Kidney (tissue), 14 donors: Measurements from ENCODE around the gene PIKFYVE. TPM values are rescaled to one million over a fixed set of nuclear protein-coding genes. Genes with fewer than 3 reads are reported as not detected.

Source experiments
- DNase-seq, 5 donors: peaks; one replicate each; pipeline ENCODE4 v3.0.0-alpha.2; 2013 to 2020
- FAIRE-seq: peaks from 2 replicates; lab custom pipeline; 2012; peaks lifted over from hg19 to GRCh38; lab: Jason Lieb, UNC
- H3K27ac ChIP-seq, 2 donors: one replicate each; pipeline ENCODE4 v1.7.0; 2013; ENCODE audit warnings: low read depth in 2 of 2, low read length in 2 of 2, inconsistent platforms in 1 of 2
- H3K27me3 ChIP-seq: one replicate; pipeline ENCODE4 v1.7.1; 2013; ENCODE audit warnings: low read length, inconsistent platforms; ENCODE audit not compliant: control insufficient read depth, insufficient read depth
- H3K36me3 ChIP-seq, 3 donors: one replicate each; pipeline versions ENCODE4 v1.7.0 to v1.7.1; 2013; ENCODE audit warnings: low read length in 3 of 3, control low read depth in 1 of 3, inconsistent platforms in 1 of 3; ENCODE audit not compliant: insufficient read depth in 3 of 3, control insufficient read depth in 2 of 3
- H3K4me1 ChIP-seq, 3 donors: one replicate each; pipeline versions ENCODE4 v1.7.0 to v1.7.1; 2013; ENCODE audit warnings: low read length in 3 of 3, inconsistent platforms in 1 of 3, low read depth in 1 of 3; ENCODE audit not compliant: control insufficient read depth in 2 of 3, insufficient read depth in 2 of 3
- H3K4me3 ChIP-seq, 3 donors: one replicate each; pipeline versions ENCODE4 v1.7.0 to v1.8.1; 2013; ENCODE audit warnings: low read length in 3 of 3, control low read depth in 1 of 3, inconsistent platforms in 1 of 3
- H3K9ac ChIP-seq, 3 donors: one replicate each; pipeline versions ENCODE4 v1.7.0 to v1.7.1; 2013; ENCODE audit warnings: low read length in 3 of 3, control low read depth in 1 of 3, inconsistent platforms in 1 of 3
- H3K9me3 ChIP-seq, 3 donors: one replicate each; pipeline versions ENCODE4 v1.7.0 to v1.7.1; 2013; ENCODE audit warnings: low read length in 3 of 3, control low read depth in 1 of 3, inconsistent platforms in 1 of 3; ENCODE audit not compliant: control insufficient read depth in 2 of 3, insufficient read depth in 1 of 3
- intact Hi-C: fragments of 100-400 bp; cut with DNase I; formaldehyde crosslinking; loops from one replicate; pipeline ENCODE4 v1.11.1; 2022
- polyA plus RNA-seq: library from polyadenylated mRNA; stranded (reverse); fragments of 350-450 nt; fragmentation: Illumina TruSeq; extraction: RNeasy Lipid Tissue Mini Kit (QIAGEN cat#74804); gene quantifications from one replicate; pipeline ENCODE4 v1.2.3, GENCODE V29; 2014; ENCODE audit warnings: low read depth, low replicate concordance; ENCODE audit not compliant: insufficient read depth
- total RNA-seq: library from RNA; stranded (reverse); fragmentation: NEBNext Ultra II Directional; extraction: Animal tissue kit (Norgen Biotek cat#: 25700); gene quantifications from one replicate; pipeline ENCODE4 v1.2.1, GENCODE V29; 2021
- TF ChIP-seq, protein P1 (sequence below): IDR thresholded peaks from 3 replicates; pipeline ENCODE4 v1.5.1; 2012; ENCODE audit warnings: mild to moderate bottlenecking, moderate library complexity, borderline replicate concordance; ENCODE audit not compliant: insufficient read depth; ENCODE audit errors: extremely low read depth
- donor health status: control.
- donor health status: control.
- donor health status: control.
- donor health status: control.
- donor health status: control.
- donor health status: DM: yes; HTN: yes; CAD: no.
- donor health status: Normal renal cell carcinoma (clear cell type).

Gene PIKFYVE
- total and polyA plus RNA-seq, 2 donors from 2014 or later, result 3.4 to 31.5 TPM

DNA sequence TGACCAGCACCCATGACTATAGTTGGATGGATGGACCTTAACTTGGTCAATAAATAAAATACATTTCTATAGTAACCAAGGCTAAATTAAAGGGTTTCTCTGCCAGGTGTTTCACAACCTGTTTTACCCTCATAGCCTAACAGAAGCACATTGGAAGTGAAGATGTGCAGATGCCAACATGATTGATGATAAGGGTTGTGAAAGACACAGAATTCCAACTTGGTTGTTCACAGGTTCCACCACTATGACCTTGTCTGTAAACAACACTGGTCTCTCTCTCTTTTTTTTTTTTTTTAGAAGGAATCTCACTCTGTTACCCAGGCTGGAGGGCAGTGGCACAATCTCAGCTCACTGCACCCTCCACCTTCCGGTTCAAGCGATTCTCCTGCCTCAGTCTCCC, 103.0 kb downstream of the PIKFYVE start:
- FAIRE-seq, result no peak
- H3K9ac ChIP-seq, result no peak overlapping the region
- H3K9me3 ChIP-seq, result peaks cover 0 to 5% (median 0%) of the 10 kb centered on the region in 3 donors
- no peaks in the 10 kb centered on the region for H3K4me1 ChIP-seq
- intact Hi-C loops, result no loop called here
- no peak overlapping the region for H3K27ac ChIP-seq
- no peak overlapping the region for H3K4me3 ChIP-seq
- no peaks in the 10 kb centered on the region for H3K27me3 ChIP-seq
- DNase-seq, result no peak
- TF ChIP-seq, protein P1, sequence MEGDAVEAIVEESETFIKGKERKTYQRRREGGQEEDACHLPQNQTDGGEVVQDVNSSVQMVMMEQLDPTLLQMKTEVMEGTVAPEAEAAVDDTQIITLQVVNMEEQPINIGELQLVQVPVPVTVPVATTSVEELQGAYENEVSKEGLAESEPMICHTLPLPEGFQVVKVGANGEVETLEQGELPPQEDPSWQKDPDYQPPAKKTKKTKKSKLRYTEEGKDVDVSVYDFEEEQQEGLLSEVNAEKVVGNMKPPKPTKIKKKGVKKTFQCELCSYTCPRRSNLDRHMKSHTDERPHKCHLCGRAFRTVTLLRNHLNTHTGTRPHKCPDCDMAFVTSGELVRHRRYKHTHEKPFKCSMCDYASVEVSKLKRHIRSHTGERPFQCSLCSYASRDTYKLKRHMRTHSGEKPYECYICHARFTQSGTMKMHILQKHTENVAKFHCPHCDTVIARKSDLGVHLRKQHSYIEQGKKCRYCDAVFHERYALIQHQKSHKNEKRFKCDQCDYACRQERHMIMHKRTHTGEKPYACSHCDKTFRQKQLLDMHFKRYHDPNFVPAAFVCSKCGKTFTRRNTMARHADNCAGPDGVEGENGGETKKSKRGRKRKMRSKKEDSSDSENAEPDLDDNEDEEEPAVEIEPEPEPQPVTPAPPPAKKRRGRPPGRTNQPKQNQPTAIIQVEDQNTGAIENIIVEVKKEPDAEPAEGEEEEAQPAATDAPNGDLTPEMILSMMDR, result no peak
- H3K36me3 ChIP-seq, result no peaks in the 10 kb centered on the region

DNA sequence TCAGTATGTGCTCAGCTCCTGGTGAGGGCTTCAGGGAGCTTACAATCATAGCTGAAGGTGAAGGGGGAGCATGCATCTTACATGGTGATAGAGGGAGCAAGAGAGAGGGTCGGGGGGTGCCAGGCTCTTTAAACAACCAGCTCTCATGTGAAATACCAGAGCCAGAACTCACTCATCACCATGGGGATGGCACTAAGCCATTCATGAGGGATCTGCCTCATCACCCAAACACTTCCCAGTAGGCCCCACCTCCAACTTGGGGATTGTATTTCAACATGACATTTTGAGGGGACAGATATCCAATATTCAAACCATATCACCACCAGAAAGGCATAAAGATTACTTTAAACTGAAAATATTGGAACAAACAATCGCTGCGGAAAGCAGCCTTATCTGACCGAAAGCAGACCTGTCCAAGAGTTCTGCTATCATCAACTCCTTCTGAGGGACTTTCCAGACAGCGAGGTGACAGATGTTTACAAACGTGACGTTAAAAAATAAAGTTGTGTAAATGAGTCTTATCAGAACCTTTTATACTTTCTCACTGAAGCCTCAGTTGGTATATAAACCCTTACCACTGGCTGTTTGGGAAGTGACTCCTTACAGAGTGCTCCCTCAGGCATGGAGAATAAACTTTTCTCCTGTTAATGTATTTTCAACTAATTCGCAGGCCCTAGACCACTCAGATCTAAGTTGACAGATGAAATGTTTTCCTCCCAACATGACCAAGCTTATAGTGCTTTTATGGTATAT, 105.0 kb downstream of the PIKFYVE start:
- Histone ChIP-seq H3K4me3 (no peak overlapping the region), H3K27me3 (no peaks in the 10 kb centered on the region), H3K4me1 (no peaks in the 10 kb centered on the region), H3K9ac (no peak overlapping the region), H3K27ac (no peak overlapping the region), H3K9me3 (no peaks in the 10 kb centered on the region), H3K36me3 (no peaks in the 10 kb centered on the region)
- TF ChIP-seq, protein P1, result no peak
- no peak for FAIRE-seq
- intact Hi-C loops, result no loop called here
- no peak for DNase-seq

DNA sequence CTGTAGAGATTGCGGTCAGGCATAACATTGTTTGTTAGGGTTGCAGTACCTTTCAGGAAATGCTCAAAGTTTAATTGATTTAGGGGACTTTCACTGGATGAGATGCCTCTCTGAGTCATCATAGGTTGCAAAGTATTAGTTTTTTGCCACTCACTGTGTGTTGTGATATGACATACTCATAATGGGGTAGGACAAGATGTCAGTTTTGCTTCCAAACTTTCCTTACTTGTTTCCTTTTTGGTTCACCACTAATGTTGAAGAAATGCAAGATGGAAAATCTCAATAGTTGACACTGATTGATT, 105.5 kb downstream of the PIKFYVE start:
- Histone ChIP-seq H3K4me1 (no peaks in the 10 kb centered on the region), H3K27me3 (no peaks in the 10 kb centered on the region), H3K4me3 (no peak overlapping the region), H3K9me3 (no peaks in the 10 kb centered on the region), H3K36me3 (no peaks in the 10 kb centered on the region), H3K27ac (no peak overlapping the region), H3K9ac (no peak overlapping the region)
- no peak for FAIRE-seq
- intact Hi-C loops, result no loop called here
- DNase-seq, result no peak
- TF ChIP-seq, protein P1, result no peak
